DND-41 (cell line): ENCODE results near the gene BBS4.

Experiments
- CTCF ChIP-seq: IDR thresholded peaks from 2 replicates; pipeline ENCODE4 v1.5.1; 2012; ENCODE audit warnings: borderline replicate concordance, low read length, moderate library complexity, mild to moderate bottlenecking; ENCODE audit not compliant: poor library complexity, severe bottlenecking; ENCODE audit errors: extremely low read depth
- EZH2 ChIP-seq: IDR thresholded peaks from 3 replicates; pipeline ENCODE4 v1.6.1; 2012; ENCODE audit warnings: borderline replicate concordance, low read depth, mild to moderate bottlenecking, moderate library complexity, low read length, inconsistent platforms; ENCODE audit not compliant: severe bottlenecking

- no peak for TF ChIP-seq CTCF
- no peak for TF ChIP-seq EZH2
Observed at GRCh38 chr15:72737723-72738122, 51.7 kb downstream of the BBS4 start.
